Stimulated activated CD8-positive, alpha-beta memory T cell treated with anti-CD3 and anti-CD28 coated beads, Interleukin-15, amount 100 ng/mL, for 24 hours (primary cell): ENCODE measurements around the gene WNK1.

Experiments used
- DNase-seq: peaks from one replicate; pipeline ENCODE4 v3.0.0-alpha.2; 2020; ENCODE audit warnings: low read depth

The WNK1 gene

GRCh38 chr12:863285-863684 is 110.9 kb downstream of the WNK1 start:
- no peak for DNase-seq

GRCh38 chr12:865614-866013 is 113.2 kb downstream of the WNK1 start:
- no peak for DNase-seq

GRCh38 chr12:867905-868304 is 115.5 kb downstream of the WNK1 start:
- no peak for DNase-seq

GRCh38 chr12:868722-869121 is 116.3 kb downstream of the WNK1 start:
- no peak for DNase-seq

- no peak for DNase-seq
Measured at GRCh38 chr12:870378-870777, 118.0 kb downstream of the WNK1 start.

- no peak for DNase-seq
Measured at GRCh38 chr12:873954-874353, 121.6 kb downstream of the WNK1 start.

- no peak for DNase-seq
Measured at GRCh38 chr12:879641-880040, 127.3 kb downstream of the WNK1 start.

GRCh38 chr12:880656-881055 is 128.3 kb downstream of the WNK1 start:
- no peak for DNase-seq

GRCh38 chr12:884746-885414 is 132.5 kb downstream of the WNK1 start:
- no peak for DNase-seq

GRCh38 chr12:885701-886100 is 133.3 kb downstream of the WNK1 start:
- DNase-seq = no peak

GRCh38 chr12:886206-886605 is 133.8 kb downstream of the WNK1 start:
- no peak for DNase-seq

GRCh38 chr12:894226-894625 is 141.8 kb downstream of the WNK1 start:
- DNase-seq = no peak

GRCh38 chr12:896031-896430 is 143.7 kb downstream of the WNK1 start:
- DNase-seq = no peak

GRCh38 chr12:897386-897785 is 145.0 kb downstream of the WNK1 start:
- DNase-seq = no peak

GRCh38 chr12:902581-902980 is 150.2 kb downstream of the WNK1 start:
- no peak for DNase-seq

- DNase-seq = no peak
Measured at GRCh38 chr12:903055-903454, 150.7 kb downstream of the WNK1 start.

- no peak for DNase-seq
Measured at GRCh38 chr12:904010-904414, 151.6 kb downstream of the WNK1 start.

- no peak for DNase-seq
Measured at GRCh38 chr12:905261-906031, 153.1 kb downstream of the WNK1 start.

- no peak for DNase-seq
Measured at GRCh38 chr12:906062-906585, 153.7 kb downstream of the WNK1 start.

- no peak for DNase-seq
Measured at GRCh38 chr12:907413-908185, 155.2 kb downstream of the WNK1 start.

GRCh38 chr12:909861-910260 is 157.5 kb downstream of the WNK1 start:
- no peak for DNase-seq

- DNase-seq = no peak
Measured at GRCh38 chr12:910416-910815, 158.0 kb downstream of the WNK1 start.
